ENCODE measurements around the gene RTN4RL1. TPM values are rescaled to one million over a fixed set of nuclear protein-coding genes. Genes with fewer than 3 reads are reported as not detected.
A peak's percentile ranks its signal among the peaks of the same experiment; 100 is the strongest.

RTN4RL1 gene
- total and polyA plus RNA-seq, 2 of the 4 experiments (the other 2 are of a cell fraction) = under 0.01 to 0.03 TPM

GRCh38 chr17:2012499-2012898, 12.6 kb downstream of the RTN4RL1 start:
- DNase-seq (no peak), ATAC-seq (ENCODE audit: low read depth) (no peak)
- H3K18ac ChIP-seq (ENCODE audit: low read depth, low read length) = no peak overlapping the region
- H4K8ac ChIP-seq (ENCODE audit: low read depth in 2 of 2, low read length in 2 of 2) = no peak overlapping the region; a peak in 1 of 4 replicates
- H3K9me1 ChIP-seq (ENCODE audit: insufficient read depth, low read length) = no peaks in the 10 kb centered on the region
- no peak overlapping the region for H3K9ac ChIP-seq (ENCODE audit: low read depth, low read length)
- H3K27me3 ChIP-seq (ENCODE audit: control insufficient read depth, insufficient read depth, low read length) = peaks cover 31% of the 10 kb centered on the region
- in situ Hi-C loops (cut with MboI; ENCODE audit: low sequenced_read_pairs) (no loop called here), dilution Hi-C loops (cut with HindIII; ENCODE audit: low sequenced_read_pairs, unreplicated experiment) (no loop called here), intact Hi-C loops (cut with micrococcal nuclease) (no loop called here)
- peaks cover 2% of the 10 kb centered on the region; the same call in 1 of the 2 replicates for H3K9me3 ChIP-seq (ENCODE audit: control insufficient read depth, insufficient read depth, low read length)
- H4K20me1 ChIP-seq (ENCODE audit: insufficient read depth, low read length) = no peaks in the 10 kb centered on the region
- H2AFZ ChIP-seq (replicated peaks; ENCODE audit: low read length, poor library complexity) = no peak overlapping the region
- no peak overlapping the region for H2BK120ac ChIP-seq (ENCODE audit: low read depth, low read length)
- POLR2A ChIA-PET (ENCODE audit: unreplicated experiment) = no interaction called here
- H3K4me2 ChIP-seq (ENCODE audit: low read depth, low read length) = no peak overlapping the region
- no CpG with 5 or more reads among the region's 4 CpGs for WGBS, 2 experiments (ENCODE audit: extremely low coverage in 2 of 2, insufficient read length in 1 of 2)
- CTCF ChIA-PET = no interaction called here
- no peak overlapping the region for H2BK5ac ChIP-seq (ENCODE audit: low read depth, low read length, poor library complexity, severe bottlenecking)
- BruUV-seq (replicated peaks) = no TSS peak
- no peak overlapping the region for H3K14ac ChIP-seq (replicated peaks; ENCODE audit: low read depth, low read length)
- H3K79me1 ChIP-seq (ENCODE audit: low read depth in 1 of 2, low read length in 2 of 2) = no peaks in the 10 kb centered on the region
- no peak overlapping the region for H4K91ac ChIP-seq (ENCODE audit: insufficient read depth, low read depth, low read length)
- no peak overlapping the region for H2BK20ac ChIP-seq (ENCODE audit: low read depth, low read length)
- H3K27ac ChIP-seq (ENCODE audit: insufficient read depth, low read length) = no peak overlapping the region
- no peak overlapping the region for H3K4ac ChIP-seq (ENCODE audit: low read depth, low read length)
- peak overlapping the region; percentile 44 for H2AK9ac ChIP-seq (replicated peaks; ENCODE audit: low read depth, low read length, poor library complexity)
- no peak overlapping the region for H4K5ac ChIP-seq (ENCODE audit: low read depth, low read length)
- H3K23ac ChIP-seq (ENCODE audit: low read depth, low read length) = no peak overlapping the region
- TF ChIP-seq POLR2A (IDR thresholded peaks at IDR 0.05; ENCODE audit: low read depth, low read length) (no peak), CEBPB (IDR thresholded peaks at IDR 0.05; ENCODE audit: low read depth, low read length) (no peak), MAFK (IDR thresholded peaks at IDR 0.05; ENCODE audit: low read depth, low read length) (no peak), NFE2L2 (IDR thresholded peaks at IDR 0.05; ENCODE audit: low read depth, low read length) (no peak), FOS (IDR thresholded peaks at IDR 0.05; ENCODE audit: low read depth, low read length) (no peak), RAD21 (IDR thresholded peaks at IDR 0.05; ENCODE audit: low read length) (no peak), SMC3 (IDR thresholded peaks at IDR 0.05; ENCODE audit: low read depth, low read length) (no peak), ELK1 (IDR thresholded peaks at IDR 0.05; ENCODE audit: borderline replicate concordance, low read depth, low read length) (no peak), CHD1 (IDR thresholded peaks at IDR 0.05; ENCODE audit: low read depth, low read length) (no peak), RFX5 (IDR thresholded peaks at IDR 0.05; ENCODE audit: low read depth, low read length) (no peak), CTCF (conservative IDR thresholded peaks at IDR 0.05; ENCODE audit: low read depth, low read length) (no peak), BHLHE40 (IDR thresholded peaks at IDR 0.05; ENCODE audit: low read depth, low read length) (no peak), USF2 (IDR thresholded peaks at IDR 0.05; ENCODE audit: low read depth, low read length) (no peak), MAZ (IDR thresholded peaks at IDR 0.05; ENCODE audit: borderline replicate concordance, low read depth, low read length) (no peak)
- peaks cover 8% of the 10 kb centered on the region; the same call in 1 of the 2 replicates for H3K4me1 ChIP-seq (ENCODE audit: control insufficient read depth, insufficient read depth, low read length)
- no peak overlapping the region for H2BK15ac ChIP-seq (ENCODE audit: low read depth, low read length)
- no peaks in the 10 kb centered on the region for H3K36me3 ChIP-seq (ENCODE audit: control insufficient read depth, insufficient read depth, low read length)
- no peak overlapping the region for H2AK5ac ChIP-seq (ENCODE audit: low read depth, low read length)
- H3K56ac ChIP-seq (ENCODE audit: extremely low read depth, insufficient read depth, low read length) = no peak overlapping the region
- H3K4me3 ChIP-seq (ENCODE audit: insufficient read depth, low read depth, low read length) = no peak overlapping the region
